ENCODE data around the gene MRPS34. TPM values are rescaled to one million over a fixed set of nuclear protein-coding genes. Genes with fewer than 3 reads are reported as not detected.

MRPS34 gene
- polyA plus RNA-seq, 1 donor (not counting 4 experiments of a cell fraction or from before 2014, with no cell fraction given) = 74.3 TPM

- no peaks in the 10 kb centered on the region for H3K79me2 ChIP-seq (ENCODE audit: control insufficient read depth, insufficient read depth, low read length)
- no peaks in the 10 kb centered on the region for H3K9me1 ChIP-seq (ENCODE audit: control insufficient read depth, extremely low read depth, insufficient read depth, low read length)
- dilution Hi-C loops (cut with MboI; ENCODE audit: extremely low pct_ligation_motif_present, low sequenced_read_pairs) = no loop called here
- H3K9me3 ChIP-seq (ENCODE audit: control insufficient read depth, low read depth, low read length) = peaks cover 2% of the 10 kb centered on the region
- peaks cover 3% of the 10 kb centered on the region for H4K20me1 ChIP-seq (ENCODE audit: control insufficient read depth, extremely low read depth, insufficient read depth, low read length)
- H3K4me3 ChIP-seq (ENCODE audit: control insufficient read depth in 2 of 3, extremely low read depth in 1 of 3, insufficient read depth in 2 of 3, low read depth in 1 of 3, low read length in 3 of 3) = no peak within 1 kb of the TSS
- H2AFZ ChIP-seq (ENCODE audit: control insufficient read depth, low read length) = no peak within 1 kb of the TSS
- no peaks in the 10 kb centered on the region for H3K27me3 ChIP-seq (ENCODE audit: control insufficient read depth, extremely low read depth, insufficient read depth, low read length)
- H3K36me3 ChIP-seq (ENCODE audit: control insufficient read depth in 2 of 2, extremely low read depth in 1 of 2, insufficient read depth in 2 of 2, low read length in 2 of 2) = no peaks in the 10 kb centered on the region
- TF ChIP-seq, protein P1, sequence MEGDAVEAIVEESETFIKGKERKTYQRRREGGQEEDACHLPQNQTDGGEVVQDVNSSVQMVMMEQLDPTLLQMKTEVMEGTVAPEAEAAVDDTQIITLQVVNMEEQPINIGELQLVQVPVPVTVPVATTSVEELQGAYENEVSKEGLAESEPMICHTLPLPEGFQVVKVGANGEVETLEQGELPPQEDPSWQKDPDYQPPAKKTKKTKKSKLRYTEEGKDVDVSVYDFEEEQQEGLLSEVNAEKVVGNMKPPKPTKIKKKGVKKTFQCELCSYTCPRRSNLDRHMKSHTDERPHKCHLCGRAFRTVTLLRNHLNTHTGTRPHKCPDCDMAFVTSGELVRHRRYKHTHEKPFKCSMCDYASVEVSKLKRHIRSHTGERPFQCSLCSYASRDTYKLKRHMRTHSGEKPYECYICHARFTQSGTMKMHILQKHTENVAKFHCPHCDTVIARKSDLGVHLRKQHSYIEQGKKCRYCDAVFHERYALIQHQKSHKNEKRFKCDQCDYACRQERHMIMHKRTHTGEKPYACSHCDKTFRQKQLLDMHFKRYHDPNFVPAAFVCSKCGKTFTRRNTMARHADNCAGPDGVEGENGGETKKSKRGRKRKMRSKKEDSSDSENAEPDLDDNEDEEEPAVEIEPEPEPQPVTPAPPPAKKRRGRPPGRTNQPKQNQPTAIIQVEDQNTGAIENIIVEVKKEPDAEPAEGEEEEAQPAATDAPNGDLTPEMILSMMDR (optimal IDR thresholded peaks at IDR 0.05 in 1 of 3, IDR thresholded peaks at IDR 0.05 in 1 of 3, conservative IDR thresholded peaks at IDR 0.05 in 1 of 3; ENCODE audit: extremely low read depth in 1 of 3, insufficient read depth in 2 of 3, low read length in 3 of 3) = no peak
- no peak for TF ChIP-seq EZH2 (IDR thresholded peaks at IDR 0.05; ENCODE audit: low read length)
- no peak for DNase-seq (ENCODE audit: low read depth, low spot score)
- FAIRE-seq = no peak
- no peak within 1 kb of the TSS for H3K4me2 ChIP-seq (ENCODE audit: control insufficient read depth, extremely low read depth, insufficient read depth, low read depth, low read length)
- peaks cover 7% of the 10 kb centered on the region for H3K4me1 ChIP-seq (ENCODE audit: control insufficient read depth, extremely low read depth, insufficient read depth, low read length)
- H3K27ac ChIP-seq (ENCODE audit: control insufficient read depth, insufficient read depth, low read length) = no peak within 1 kb of the TSS
- H3K9ac ChIP-seq (ENCODE audit: control insufficient read depth, extremely low read depth, insufficient read depth, low read length) = no peak within 1 kb of the TSS
Observed at GRCh38 chr16:1793578-1794220, 20.8 kb upstream of the MRPS34 start, which contains the start of gene IGFALS. Gene IGFALS (minus strand): TSS chr16:1793705. CDS start chr16:1793652, 53 bp downstream.

DNA sequence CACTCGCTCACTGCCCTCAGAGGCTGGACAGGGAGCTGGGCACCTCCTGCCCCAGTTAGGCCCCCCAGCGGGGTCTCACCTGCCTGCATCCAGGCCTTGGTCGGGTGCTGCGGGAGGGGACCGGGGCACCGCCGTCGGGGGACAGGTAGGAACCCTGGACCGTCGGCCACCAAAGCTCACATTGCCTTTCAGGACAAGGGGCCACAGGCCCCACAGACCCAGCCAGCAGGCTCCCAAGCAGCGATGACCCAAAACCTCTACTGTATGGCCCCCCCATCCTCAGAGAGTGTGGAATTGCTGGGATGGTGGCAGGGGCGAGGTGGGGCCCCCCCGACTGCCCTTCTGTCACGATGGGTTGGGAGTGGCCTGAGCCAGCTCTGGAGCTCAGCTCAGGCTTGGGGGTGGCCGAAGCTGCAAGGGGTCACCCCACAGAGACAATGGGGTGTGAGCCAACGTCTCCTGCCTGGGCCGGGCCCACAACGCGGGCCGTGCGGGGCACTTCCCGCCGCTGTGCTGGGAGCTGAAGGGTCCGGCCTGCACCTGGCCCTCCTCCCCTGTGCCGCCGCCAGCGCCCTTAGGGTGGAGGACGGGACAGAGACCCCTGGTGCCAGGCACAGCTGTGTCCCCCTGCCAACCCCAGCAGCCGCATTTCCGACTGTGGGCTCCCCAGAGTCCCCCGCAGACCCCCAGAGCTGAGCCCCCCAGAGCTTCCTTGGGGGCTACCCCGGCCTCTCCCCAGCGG lies 20.1 kb upstream of the MRPS34 start:
- dilution Hi-C loops (cut with MboI; ENCODE audit: extremely low pct_ligation_motif_present, low sequenced_read_pairs) = no loop called here

More for the DNA sequence above, 20.1 kb upstream of the MRPS34 start:
- H4K20me1 ChIP-seq (ENCODE audit: control insufficient read depth, extremely low read depth, insufficient read depth, low read length) = peaks cover 3% of the 10 kb centered on the region
- H3K27me3 ChIP-seq (ENCODE audit: control insufficient read depth, extremely low read depth, insufficient read depth, low read length) = no peaks in the 10 kb centered on the region
- H3K9me1 ChIP-seq (ENCODE audit: control insufficient read depth, extremely low read depth, insufficient read depth, low read length) = no peaks in the 10 kb centered on the region
- no peak overlapping the region for H3K4me2 ChIP-seq (ENCODE audit: control insufficient read depth, extremely low read depth, insufficient read depth, low read depth, low read length)
- DNase-seq (ENCODE audit: low read depth, low spot score) = no peak
- peaks cover 0 to 4% of the 10 kb centered on the region in 2 experiments for H3K36me3 ChIP-seq (ENCODE audit: control insufficient read depth in 2 of 2, extremely low read depth in 1 of 2, insufficient read depth in 2 of 2, low read length in 2 of 2)
- no peak overlapping the region for H2AFZ ChIP-seq (ENCODE audit: control insufficient read depth, low read length)
- peaks cover 13% of the 10 kb centered on the region for H3K4me1 ChIP-seq (ENCODE audit: control insufficient read depth, extremely low read depth, insufficient read depth, low read length)
- no peak for TF ChIP-seq EZH2 (IDR thresholded peaks at IDR 0.05; ENCODE audit: low read length)
- TF ChIP-seq, protein P1 (optimal IDR thresholded peaks at IDR 0.05 in 1 of 3, IDR thresholded peaks at IDR 0.05 in 1 of 3, conservative IDR thresholded peaks at IDR 0.05 in 1 of 3; ENCODE audit: extremely low read depth in 1 of 3, insufficient read depth in 2 of 3, low read length in 3 of 3) = no peak
- no peak overlapping the region for H3K27ac ChIP-seq (ENCODE audit: control insufficient read depth, insufficient read depth, low read length)
- no peak overlapping the region for H3K9ac ChIP-seq (ENCODE audit: control insufficient read depth, extremely low read depth, insufficient read depth, low read length)
- FAIRE-seq = no peak
- no peaks in the 10 kb centered on the region for H3K79me2 ChIP-seq (ENCODE audit: control insufficient read depth, insufficient read depth, low read length)
- no peak overlapping the region for H3K4me3 ChIP-seq (ENCODE audit: control insufficient read depth in 2 of 3, extremely low read depth in 1 of 3, insufficient read depth in 2 of 3, low read depth in 1 of 3, low read length in 3 of 3)
- peaks cover under 1% of the 10 kb centered on the region for H3K9me3 ChIP-seq (ENCODE audit: control insufficient read depth, low read depth, low read length)

All from keratinocyte (primary cell).